ENCODE data around the gene CXorf49.
"Not testable (repeated sequence)": the region's sequence is repeated elsewhere in the genome, so short reads cannot be mapped to it uniquely, and the experiment has no call there.

CXorf49 gene

GRCh38 chrX:71718185-71718584, at the start of gene CXorf49:
Gene CXorf49, minus strand, starts transcription at chrX:71718285. Its CDS starts 134 bp downstream, at chrX:71718151.
- not testable (repeated sequence) for DNase-seq

DNA sequence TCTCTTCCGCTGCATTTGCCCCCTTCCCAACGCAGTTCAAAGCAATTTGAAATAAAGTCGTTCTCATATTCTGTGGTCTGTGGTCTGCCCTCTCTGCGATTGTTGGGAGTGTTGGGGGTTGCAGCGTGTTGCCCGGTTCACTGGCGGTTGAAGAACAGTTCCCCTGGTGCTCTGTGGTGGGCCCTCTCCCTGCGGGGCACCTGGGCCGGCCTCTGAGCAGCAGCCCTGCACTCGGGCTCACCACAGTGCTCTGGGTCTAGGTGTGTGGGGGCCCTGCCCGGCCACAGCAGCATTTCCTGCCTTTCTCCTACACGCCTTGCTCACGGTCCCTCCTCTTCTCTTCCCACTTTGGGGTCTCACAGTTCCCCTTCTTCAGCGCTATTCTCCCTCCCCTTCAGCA, 49.0 kb upstream of the CXorf49 start:
- DNase-seq, result not testable (repeated sequence)

DNA sequence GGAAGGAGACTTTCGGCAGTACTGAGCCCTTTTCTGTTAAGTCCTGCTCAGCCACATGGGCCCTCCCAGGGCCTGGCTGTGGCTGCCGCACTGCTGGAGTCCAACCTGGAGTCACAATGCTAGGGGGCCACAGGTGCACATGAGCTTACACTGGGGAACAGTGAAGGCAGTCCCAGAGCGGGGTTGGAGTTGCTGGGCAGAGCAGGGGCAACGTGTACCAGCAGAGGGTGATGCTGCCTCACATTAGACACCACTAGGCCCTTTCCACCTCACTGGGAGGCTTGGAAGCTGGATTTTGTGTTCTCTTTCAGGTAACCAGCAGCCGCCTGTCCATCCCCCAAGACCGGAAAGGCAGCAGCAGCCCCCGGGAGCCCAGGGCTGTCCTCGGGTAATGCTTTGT, 47.5 kb upstream of the CXorf49 start:
- not testable (repeated sequence) for DNase-seq

DNA sequence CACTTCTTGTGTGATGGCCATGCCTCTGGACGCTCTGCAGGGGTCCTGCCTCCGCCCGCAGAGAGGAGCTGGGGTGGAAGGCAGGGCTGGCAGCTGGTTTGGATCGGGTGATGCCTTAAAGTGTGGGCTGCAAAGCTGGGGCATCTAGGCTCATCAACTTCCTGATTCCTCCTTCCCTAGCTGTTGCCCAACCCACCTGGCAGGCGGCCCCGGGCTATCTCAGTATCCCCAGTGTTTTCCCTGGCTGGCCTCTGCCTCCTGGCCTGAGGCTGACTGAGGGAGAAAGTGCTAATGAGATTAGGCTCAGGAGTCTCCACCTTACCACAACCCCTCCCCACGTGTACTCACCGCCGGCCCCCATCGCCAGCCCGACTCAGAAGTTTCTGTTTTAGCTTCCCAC, 46.7 kb upstream of the CXorf49 start:
- not testable (repeated sequence) for DNase-seq

- DNase-seq, result not testable (repeated sequence)
Observed at GRCh38 chrX:71763049-71763448, 45.0 kb upstream of the CXorf49 start, which contains the start of gene CXorf49B. Gene CXorf49B, plus strand, starts transcription at chrX:71763349. Its CDS starts 75 bp downstream, at chrX:71763424.

- DNase-seq, result not testable (repeated sequence)
Observed at GRCh38 chrX:71760688-71761281, 42.7 kb upstream of the CXorf49 start.

DNA sequence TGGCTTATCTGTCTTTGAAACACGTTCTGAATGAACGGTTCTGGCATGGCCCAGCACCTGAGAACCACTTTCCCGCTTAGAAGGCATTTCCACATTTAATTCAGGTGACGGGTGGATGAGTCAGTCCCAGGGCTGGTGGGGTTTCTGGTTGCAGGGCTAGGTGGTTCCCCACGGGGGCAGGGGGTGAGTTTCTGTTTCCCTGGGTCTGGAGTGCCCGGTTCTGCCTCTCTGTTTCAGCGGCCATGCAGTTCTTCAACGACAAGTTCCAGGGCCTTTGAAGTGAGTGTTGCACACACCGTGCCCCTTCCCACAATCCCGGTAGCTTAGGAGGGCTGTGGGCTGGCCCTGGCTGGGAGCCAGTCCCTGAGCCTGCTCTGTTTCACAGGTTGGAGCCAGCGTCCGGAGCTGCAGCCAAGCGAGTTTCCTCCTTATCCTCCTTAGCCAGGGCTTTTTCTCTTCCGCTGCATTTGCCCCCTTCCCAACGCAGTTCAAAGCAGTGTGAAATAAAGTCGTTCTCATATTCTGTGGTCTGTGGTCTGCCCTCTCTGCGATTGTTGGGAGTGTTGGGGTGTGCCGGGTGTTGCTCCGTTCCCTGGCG, 2.3 kb upstream of the CXorf49 start:
- not testable (repeated sequence) for DNase-seq

- DNase-seq, result not testable (repeated sequence)
Observed at GRCh38 chrX:71719195-71719594, 1.1 kb upstream of the CXorf49 start.

- not testable (repeated sequence) for DNase-seq
Observed at GRCh38 chrX:71716323-71716722, 1.8 kb downstream of the CXorf49 start.

- not testable (repeated sequence) for DNase-seq
Observed at GRCh38 chrX:71715551-71715950, 2.5 kb downstream of the CXorf49 start.

DNA sequence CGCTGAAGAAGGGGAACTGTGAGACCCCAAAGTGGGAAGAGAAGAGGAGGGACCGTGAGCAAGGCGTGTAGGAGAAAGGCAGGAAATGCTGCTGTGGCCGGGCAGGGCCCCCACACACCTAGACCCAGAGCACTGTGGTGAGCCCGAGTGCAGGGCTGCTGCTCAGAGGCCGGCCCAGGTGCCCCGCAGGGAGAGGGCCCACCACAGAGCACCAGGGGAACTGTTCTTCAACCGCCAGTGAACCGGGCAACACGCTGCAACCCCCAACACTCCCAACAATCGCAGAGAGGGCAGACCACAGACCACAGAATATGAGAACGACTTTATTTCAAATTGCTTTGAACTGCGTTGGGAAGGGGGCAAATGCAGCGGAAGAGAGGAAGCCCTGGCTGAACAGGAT, 4.0 kb downstream of the CXorf49 start:
- DNase-seq, result not testable (repeated sequence)

- DNase-seq, result not testable (repeated sequence)
Observed at GRCh38 chrX:71702853-71703252, 15.2 kb downstream of the CXorf49 start.

GRCh38 chrX:71699023-71699344, 19.1 kb downstream of the CXorf49 start:
- DNase-seq, result not testable (repeated sequence)

DNA sequence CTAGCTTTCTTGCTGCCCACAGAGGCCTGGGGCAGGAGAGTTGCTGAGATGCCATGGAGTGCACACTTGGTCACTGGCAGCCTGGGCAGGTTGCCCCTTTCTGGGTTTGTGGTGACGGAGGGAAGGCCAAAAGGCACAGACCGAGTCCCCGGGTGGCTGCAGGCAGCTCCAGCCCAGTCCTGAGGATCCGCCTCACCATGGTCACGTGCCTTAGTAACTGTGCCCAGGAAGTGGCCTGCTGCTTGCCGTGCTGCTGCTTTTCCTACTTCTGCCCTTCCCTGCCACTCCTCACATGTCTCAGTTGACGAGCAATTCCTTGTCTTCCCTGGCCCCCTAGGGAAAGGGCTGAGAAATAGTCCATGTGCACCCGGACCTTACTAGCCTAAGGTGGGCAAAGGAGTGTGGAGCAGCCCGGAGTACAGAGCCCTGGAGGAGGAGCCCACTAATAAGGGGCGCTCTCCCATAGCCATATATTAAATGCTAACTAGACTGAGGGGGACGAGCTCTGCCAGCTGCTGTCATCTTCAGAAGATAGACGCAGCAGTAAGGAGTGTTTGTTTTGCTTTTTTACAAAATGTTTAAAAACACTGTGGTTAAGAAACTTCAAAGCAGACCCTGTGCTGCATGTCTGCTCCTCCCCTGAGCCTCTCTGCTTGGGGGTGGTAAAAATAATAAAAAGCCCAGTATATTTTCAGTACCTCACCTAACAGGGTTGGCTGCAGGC, 19.6 kb downstream of the CXorf49 start:
- not testable (repeated sequence) for DNase-seq

DNA sequence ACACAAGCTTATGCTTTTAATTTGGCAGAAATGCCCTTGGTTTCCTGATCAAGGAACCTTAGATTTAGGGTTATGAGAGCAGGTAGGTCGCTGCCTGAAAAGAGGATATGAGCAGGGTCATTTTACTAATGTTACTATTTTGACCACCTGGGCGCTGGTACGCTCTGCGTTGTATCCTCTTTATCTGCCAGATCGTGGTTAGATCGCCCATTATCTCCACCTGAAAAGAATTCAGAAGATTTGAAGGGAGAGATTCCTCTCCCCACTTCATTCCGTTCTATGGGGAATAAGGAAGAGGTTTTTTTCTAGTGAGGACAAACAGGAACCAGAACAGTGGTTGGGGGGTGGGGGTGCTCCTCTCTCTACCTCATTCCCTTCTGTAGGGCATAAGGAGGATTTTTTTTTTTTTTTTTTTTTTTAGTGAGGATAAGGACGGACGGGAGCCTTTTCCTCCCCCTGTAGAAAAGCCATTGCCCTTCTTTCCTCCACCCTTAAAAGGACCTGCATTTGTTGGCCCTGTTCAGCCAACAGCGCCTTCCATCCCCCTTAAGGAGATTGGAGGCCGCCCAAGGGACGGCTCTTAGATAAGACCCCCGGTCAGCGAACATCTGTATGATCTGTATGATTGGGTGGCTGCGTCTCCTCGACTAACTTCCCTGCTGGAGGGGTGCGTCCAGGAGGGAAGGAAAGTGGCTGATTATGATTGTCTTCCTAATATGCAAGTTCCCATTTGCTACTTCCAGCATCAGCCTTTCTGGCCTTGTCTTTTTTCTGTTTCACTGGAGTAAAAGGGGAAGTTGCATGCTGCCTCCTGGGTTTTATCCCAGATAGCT, 20.4 kb downstream of the CXorf49 start:
- not testable (repeated sequence) for DNase-seq

DNA sequence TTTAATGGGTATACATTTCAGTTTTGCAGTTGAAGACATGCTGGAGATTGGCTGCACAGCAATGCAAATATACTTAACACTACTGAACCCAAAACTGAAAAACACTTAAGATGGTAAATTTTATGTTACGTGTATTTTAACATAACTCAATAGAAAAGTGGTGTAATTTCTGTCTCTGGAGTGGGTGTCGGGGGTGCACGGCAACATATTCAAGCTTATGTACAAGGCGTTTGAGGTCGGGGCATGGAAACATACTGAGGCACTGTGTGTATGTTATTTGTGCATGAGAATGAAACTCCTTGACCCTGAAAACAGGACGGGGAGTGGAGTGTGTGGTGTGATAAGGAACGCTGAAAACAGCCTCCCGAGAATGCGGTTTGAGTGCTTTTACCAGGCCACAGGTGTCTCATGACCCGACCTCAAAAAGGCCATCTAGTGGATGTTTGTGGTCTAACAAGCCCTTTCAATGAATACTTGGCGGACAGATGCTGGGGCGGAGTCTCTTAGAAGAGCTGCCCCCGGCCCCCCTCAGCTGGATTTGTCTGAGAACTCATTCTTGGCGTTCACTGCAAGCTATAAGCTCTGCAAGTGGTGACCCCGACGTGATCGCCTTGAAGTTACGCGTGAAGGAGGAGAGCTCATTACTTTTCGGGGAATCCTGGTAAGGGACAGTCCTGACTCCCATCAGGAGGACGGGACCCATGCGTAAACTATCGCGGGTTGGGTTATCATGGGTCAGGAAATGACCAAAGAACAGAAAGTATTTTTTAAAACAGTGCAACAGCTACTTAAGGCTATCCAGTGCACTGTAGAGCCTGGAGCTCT, 21.2 kb downstream of the CXorf49 start:
- DNase-seq, result not testable (repeated sequence)

DNA sequence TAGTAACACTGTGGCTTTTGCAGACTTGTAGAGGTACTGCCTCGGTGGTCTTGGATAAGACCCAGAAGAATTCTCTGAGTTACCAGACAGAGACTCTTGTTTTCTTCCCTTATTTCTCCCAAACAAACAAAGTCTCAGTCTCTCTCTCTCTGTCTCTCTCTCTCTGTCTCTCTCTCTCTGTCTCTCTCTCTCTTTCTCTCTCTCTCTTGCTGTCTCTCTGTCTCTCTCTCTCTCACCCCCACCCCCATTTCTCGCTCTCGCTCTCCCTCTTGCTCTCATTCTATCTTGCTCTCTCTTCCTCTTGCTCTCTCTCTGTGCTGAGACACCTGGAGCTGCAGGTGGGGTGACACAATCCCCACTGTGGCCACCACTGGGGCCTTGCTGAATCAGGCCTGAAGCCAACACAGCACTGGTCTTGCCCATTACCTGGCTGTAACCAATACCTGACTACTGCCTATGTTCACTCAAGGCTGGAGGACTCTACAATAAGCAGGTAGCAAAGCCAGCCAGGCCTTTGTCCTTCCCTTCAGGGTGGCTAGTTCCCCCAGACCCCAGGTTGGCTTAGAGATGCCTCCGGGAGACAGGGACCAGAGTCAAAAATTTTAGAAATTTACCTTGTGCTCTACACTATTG, 38.4 kb downstream of the CXorf49 start:
- DNase-seq, result no peak

DNA sequence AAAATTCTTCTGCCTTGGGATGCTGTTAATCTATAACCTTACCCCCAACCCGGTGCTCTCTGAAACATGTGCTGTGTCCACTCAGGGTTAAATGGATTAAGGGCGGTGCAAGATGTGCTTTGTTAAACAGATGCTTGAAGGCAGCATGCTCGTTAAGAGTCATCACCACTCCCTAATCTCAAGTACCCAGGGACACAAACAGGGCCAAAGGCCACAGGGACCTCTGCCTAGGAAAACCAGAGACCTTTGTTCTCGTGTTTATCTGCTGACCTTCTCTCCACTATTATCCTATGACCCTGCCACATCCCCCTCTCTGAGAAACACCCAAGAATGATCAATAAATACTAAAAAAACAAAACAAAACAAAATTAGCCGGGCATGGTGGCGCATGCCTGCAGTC, 40.9 kb downstream of the CXorf49 start:
- DNase-seq, result not testable (repeated sequence)

GRCh38 chrX:71676068-71676795, 41.9 kb downstream of the CXorf49 start:
- DNase-seq, result not testable (repeated sequence)

DNA sequence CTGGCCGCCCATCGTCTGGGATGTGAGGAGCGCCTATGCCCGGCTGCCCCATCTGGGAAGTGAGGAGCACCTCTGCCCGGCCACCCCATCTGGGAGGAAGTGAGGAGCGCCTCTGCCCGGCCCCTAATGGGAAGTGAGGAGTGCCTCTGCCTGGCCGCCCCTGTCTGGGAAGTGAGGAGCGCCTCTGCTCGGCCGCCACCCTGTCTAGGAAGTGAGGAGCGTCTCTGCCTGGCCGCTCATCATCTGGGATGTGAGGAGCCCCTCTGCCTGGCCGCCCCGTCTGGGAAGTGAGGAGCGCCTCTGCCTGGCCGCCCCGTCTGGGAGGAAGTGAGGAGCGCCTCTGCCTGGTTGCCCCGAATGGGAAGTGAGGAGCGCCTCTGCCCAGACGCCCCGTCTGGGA, 42.4 kb downstream of the CXorf49 start:
- not testable (repeated sequence) for DNase-seq

GRCh38 chrX:71671938-71672337, 46.1 kb downstream of the CXorf49 start:
- no peak for DNase-seq
